Peyer's patch (tissue), 4 donors: ENCODE results near the gene CALN1.

Source experiments
- CTCF ChIP-seq, 6 experiments: fragments of 450-650 bp in 4 of 6; fragments of 200-600 bp in 2 of 6; sonication (generic) in 1 of 6; IDR thresholded peaks; one replicate each; pipeline ENCODE4 v1.5.1; 2017 to 2019; ENCODE audit warnings: antibody characterized with exemption in 6 of 6, mild to moderate bottlenecking in 3 of 6, moderate library complexity in 1 of 6
- POLR2A ChIP-seq, 2 donors: fragments of 450-650 bp; IDR thresholded peaks; one replicate each; pipeline ENCODE4 v1.5.1; 2017; ENCODE audit warnings: antibody characterized with exemption in 2 of 2, mild to moderate bottlenecking in 2 of 2, moderate library complexity in 2 of 2

GRCh38 chr7:71746006-71746405 is 666.1 kb downstream of the CALN1 start:
- TF ChIP-seq POLR2A (IDR thresholded peaks at IDR 0.05) (no peak), CTCF (IDR thresholded peaks at IDR 0.05) (no peak)
